Midbrain (tissue), 1 donor: ENCODE measurements around the gene NADSYN1.

Source experiments
- DNase-seq: peaks from one replicate; lab custom pipeline; 2025; lab: John Stamatoyannopoulos, UW

NADSYN1 gene

DNA sequence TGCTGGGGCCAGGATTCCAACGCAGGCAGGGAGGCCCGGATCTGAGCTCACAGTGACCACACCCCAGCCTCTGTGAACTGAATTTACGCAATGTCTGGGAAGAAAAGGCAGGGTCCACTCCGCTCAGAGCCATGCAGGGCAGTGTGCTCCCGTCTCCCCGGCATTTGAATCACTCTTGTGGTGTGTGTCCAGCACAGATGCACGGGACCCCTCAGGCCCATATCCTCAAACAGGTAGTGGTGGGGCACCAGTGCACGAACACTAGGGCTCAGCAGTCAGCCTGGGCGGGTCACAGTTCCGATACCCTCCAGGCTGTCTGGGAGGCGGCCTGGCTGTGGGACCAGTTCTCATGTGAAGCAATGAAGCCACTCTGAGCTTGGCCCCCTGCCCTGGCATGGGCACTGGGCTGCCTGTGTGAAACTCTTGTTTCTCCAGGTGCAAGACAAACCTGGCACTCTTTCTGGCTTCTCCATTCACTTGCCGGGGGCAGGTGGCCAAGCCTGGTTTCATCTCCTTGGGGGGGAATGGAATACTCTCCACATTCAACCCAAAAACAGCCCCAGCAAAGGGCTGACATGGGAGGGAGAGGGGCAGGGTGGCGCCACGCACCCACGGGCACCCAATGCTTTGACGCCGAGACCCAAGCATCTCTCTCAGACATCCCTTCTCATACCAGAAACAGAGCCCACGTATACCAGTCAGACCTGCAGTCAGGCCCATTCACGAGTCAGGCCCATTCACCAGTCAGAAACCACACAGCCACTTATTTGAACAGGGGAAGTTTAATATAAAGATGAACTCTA is 19.2 kb upstream of the NADSYN1 start:
- DNase-seq = no peak

DNA sequence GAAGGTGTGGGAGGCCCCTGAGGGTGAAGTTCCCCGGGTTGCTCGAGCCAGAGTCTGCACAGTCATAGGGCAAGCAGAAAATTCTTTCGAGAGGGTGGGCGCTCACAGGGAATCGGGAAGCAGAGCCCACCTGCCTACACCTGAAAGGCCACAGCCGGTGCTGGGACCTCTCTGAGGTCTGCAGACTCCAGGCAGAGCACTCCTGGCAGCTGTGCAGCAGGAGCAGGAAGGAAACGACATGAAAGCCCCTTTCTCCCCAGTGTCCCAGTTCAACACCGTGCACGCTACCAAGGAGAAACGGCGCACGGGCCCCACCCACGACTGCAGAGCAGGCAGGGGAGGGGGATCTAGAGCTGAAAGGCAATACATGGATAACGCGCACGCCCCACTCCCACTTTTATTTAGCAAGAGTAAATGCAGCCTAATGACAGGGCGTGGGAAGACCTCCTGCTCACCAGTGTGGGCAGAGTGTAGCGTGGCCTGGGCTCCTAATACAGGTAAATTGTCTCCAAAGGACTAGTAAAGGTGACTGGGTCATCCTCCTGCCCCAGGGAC is 18.4 kb upstream of the NADSYN1 start:
- no peak for DNase-seq

DNA sequence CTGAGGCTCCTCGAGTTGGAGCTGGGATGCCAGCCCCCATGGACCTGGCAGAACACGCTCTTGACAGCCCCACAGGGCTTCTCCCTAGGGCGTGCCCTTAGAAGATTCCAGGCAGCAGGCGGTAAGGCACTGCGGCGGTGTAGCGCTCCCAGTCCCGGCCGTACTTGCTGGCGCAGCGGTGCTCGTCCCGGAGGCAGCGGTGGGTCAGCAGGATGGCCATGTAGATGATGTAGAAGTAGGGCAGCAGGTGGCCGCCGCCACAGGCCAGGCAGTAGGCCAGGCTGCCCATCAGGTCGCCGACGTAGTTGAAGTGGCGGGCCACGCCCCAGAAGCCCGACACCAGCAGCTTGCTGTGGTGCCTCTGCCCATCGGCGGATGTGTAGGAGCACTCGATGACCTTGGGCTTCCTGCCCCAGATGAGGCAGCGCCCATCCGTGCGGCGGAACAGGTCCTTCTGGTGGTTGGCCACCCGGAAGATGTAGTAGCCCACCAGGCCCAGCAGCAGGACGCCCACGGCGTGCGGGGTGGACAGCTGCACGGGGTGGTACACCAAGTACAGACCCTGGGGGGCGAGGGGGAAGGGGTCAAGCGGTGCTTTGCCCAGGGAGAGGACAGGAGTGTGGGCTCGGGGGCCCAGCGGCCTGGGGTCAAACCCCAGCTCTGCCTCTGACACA is 17.6 kb upstream of the NADSYN1 start:
- no peak for DNase-seq

DNA sequence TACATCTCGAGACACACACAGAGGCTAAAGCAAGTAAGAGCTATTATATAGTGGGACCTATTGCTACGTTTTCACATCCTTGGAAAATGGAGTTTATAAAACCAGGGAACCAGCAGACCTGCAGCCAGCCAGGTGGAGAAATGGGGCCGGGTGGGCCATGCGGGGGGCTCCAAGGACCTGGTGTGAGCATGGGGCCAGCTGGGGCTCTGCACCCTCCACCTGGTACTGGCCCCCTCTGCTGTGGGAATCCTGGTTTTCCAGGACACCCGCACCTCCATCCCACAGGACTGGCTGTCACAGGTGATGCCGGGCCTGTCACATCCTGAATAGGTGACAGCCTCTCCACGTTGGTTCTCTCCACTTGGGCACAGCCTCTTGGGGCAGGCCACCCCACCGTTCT is 16.1 kb upstream of the NADSYN1 start:
- no peak for DNase-seq

DNA sequence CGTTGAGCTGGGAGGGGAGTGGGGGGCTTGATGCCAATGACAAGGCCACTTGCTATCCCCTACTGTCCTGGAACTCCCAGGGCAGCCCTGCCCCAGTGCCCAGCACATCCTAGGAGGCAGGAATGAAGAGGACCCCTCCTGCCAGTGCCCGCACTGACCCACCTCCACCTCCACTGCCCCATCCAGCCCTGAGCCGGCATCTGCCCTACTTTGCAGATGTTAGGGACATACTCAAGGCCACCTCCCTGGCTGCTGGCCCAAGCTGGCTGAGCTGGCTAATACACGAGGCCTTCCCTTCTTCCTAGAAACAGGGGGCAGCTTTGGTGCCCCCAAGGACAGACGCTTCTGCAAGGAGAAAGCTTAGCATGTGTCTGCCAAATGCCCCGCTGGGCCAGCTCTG is 15.6 kb upstream of the NADSYN1 start:
- no peak for DNase-seq

GRCh38 chr11:71437879-71438278 is 15.1 kb upstream of the NADSYN1 start:
- DNase-seq = no peak

- DNase-seq = no peak
These were observed 14.4 kb upstream of the NADSYN1 start for GRCh38 chr11:71438650-71439049.

DNA sequence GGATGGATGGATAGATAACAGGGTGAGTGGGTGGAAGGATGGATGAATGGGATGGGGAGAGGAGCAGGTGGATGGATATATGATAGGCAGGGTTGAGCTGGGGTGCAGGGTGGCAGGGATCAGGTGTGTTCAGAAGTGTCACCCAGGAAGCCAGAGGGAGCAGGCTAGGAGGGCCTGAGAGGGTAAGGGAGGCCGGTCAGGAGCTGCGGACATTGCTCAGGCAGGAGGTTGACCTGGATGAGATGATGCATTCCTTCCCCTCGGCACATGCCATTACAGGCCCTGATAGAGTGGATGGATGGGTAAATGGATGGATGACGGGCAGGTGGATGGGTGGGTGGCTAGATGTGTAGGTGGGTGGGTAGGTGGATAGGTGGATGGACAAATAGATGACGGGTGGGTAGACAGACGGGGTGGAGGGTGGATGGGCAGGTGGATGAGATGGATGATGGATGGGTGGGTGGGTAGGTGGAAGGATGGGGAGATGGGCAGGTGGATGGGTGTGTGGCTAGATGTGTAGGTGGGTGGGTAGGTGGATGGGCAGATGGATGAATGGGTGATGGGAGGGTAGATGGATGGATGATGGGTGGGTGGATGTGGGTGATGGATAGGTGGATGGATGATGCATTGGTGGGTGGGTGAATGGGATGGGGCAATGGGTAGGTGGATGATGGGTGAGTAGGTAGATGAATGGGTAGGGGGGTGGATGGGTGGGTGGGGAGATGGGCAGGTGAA is 12.8 kb upstream of the NADSYN1 start:
- DNase-seq = no peak

DNA sequence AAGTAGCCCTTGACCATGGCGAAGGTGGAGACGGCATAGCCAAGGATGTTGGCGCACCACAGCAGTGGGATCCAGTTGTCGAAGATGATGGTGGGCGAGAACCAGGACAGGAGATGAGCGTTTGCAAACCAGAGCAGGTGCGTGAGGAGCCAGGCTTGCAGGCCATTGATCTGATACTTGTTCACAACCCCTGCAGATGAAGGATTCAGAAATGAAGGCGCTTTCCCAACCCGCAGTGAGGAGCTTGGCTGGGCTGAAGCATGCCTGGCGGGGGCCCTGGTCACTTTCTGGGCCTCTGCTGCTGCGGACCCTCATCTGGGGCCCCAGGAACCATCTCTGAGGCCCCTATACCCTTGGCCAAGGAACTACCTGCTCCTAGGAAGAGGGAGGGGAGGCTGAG is 11.8 kb upstream of the NADSYN1 start:
- DNase-seq = no peak

DNA sequence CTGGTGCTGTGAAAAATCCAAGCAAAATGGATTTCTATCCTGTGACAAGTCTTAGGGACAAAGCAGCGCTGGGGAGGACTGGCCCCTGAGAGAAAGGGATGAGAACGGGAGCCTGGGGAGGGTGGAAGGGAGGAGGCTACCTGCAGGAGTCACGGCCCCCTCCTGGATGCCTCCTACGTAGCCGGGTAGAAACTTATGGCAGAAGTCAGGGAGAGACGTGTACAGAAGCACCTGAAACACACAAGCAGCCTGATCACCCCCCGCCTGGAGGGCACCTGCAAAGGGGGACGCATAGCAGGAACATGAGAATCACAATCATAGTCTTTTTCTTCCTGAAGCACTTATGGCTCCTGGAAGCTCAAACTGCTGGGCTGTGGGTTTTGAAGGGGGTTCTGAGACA is 10.9 kb upstream of the NADSYN1 start:
- no peak for DNase-seq

DNA sequence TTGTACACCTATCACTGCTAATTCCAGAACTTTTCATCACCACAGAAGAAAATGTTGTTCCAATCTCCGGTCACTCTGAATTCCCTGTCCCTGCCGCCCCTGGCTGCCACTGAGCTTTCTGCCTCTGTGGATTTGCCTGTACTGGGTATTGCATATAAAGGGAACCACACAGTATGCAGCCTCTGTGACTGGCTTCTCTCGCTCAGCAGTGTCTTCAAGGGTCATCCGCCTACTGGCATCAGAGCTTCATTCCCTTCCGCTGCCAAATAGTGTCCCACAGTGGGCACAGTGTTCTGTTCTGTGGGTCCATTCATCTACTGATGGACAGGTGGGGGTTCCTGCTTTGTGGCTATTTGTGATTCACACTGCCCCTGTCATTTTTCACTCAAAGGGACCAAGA is 10.1 kb upstream of the NADSYN1 start:
- DNase-seq = no peak

- no peak for DNase-seq
These were observed 9.1 kb upstream of the NADSYN1 start for GRCh38 chr11:71443736-71444445.

GRCh38 chr11:71444811-71445210 is 8.2 kb upstream of the NADSYN1 start:
- no peak for DNase-seq

DNA sequence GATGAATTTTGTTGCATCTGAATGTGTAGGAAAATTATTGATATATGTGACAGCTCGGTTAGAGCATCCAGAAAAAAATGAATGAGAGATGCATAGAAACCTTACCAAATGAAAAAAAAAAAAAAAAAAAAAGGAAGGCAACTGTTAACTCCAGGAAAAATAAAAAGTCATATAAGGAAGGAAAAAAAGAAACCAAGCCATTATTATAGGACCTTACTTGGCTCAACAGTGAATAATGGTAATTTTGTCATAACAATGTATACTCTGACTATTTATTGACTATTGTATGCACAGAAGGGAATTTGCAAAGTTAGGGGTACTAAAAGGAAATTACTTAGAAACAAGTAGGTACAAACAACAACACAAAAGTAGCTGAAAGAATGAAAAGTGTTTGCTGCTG is 6.9 kb upstream of the NADSYN1 start:
- DNase-seq = no peak

DNA sequence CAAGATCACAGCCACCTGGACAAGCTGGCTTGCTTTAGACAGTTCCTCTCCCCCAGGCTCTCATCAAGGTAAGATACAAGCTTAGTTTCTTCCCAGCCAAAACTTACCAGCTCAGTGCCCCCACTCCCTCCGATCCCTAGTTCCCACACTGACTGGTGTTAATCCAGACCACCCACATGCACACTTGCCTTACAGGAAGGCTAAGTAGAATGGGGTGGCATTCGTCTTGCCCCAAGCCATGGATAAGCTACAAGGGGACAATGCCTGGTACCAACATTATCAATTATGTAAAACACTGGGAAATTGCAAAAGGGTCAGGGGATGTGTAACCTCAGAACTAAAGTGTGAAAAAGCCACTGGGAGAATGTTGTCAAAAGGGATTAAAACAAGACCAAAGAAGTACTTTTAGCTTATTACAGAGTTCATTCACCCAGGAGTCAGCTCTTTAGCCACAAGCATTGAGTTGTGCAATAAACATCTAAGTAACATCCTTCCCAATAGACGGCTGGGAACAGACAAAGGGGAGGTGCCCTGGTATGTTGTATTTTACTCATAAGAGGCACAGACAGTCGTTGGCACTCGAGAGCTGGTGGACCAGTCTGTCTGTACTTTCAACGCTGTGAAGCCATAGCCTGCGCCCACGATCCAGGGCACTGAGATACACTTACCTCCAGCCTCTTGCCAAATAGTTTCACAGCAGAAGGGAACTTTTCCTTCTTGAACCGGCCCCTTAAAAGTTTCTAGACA is 5.9 kb upstream of the NADSYN1 start:
- DNase-seq = no peak

DNA sequence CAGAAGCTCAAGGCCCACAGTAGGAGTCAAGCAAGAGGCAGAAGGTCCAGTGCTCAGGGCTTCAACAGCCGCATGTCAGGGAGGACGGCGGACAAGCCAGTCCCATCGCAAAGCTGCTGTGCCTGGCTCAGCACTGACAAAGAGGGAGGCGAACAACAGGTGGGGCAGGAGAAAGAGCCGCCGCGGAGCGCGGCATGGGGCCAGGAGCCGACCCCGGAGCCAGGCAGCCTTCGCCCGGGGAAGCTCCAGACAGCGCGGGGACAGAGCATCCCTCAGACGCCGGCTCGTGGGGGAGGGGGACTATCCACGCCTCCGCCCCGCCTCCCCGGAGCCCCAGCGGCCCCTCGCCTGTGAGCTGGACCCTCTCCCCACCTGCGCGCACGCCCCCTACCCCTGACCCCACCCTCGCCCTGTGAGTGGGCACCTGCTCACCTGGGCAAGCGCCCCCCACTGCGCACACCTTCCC is 5.2 kb upstream of the NADSYN1 start:
- DNase-seq = no peak

- peak; percentile 96 for DNase-seq
These were observed 4.5 kb upstream of the NADSYN1 start, which contains the start of gene DHCR7 for GRCh38 chr11:71448257-71449171. TSS of gene DHCR7 (minus strand) at chr11:71448393. CDS start at chr11:71444952, 3,441 bp downstream.

DNA sequence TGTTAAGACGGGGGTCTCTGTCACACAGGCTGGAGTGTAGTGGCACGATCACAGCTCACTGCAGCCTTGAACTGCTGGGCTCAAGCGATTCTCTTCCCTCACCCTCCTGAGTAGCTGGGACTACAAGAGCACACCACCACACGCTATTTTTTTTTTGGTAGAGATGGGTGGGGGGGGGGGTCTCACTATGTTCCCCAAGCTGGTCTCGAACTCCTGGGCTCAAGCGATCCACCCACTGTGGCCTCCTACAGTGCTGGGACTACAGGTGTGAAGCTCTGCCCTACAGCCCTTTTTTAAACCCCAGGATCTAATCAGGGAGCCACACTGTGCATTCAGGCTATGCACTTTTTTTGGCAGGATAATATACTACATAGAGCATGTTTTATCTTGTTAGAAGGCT is 3.4 kb upstream of the NADSYN1 start:
- no peak for DNase-seq

- no peak for DNase-seq
These were observed 2.5 kb upstream of the NADSYN1 start for GRCh38 chr11:71450507-71450906.

GRCh38 chr11:71450939-71451338 is 2.1 kb upstream of the NADSYN1 start:
- no peak for DNase-seq
